ENCODE results near the gene FADS6. TPM values are rescaled to one million over a fixed set of nuclear protein-coding genes. Genes with fewer than 3 reads are reported as not detected.

FADS6 gene
- total and polyA plus RNA-seq, 2 donors (not counting 3 experiments of a cell fraction or from before 2014, with no cell fraction given) = not detected

DNA sequence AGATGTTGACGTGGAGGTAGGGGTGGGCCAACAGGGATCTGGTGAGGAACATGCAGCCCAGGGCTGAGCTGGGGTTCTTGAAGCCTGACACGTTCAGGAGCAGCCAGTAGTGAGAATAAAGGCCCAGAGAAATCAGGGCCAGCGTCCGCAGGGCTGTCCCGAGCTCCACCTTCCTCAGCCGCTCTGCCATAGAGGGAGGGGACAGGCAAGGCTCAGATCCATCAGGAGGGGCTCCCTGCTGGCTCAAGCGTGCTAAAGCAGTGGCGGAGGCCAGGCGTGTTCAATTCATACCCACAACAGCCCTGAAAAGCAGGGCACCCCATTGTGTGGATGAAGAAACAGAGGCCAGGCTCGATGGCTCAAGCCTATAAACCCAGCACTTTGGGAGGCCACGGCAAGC, 12.4 kb downstream of the FADS6 start:
- no peak overlapping the region for H2AFZ ChIP-seq (ENCODE audit: low read depth, low read length)
- H3K27me3 ChIP-seq (ENCODE audit: control insufficient read depth in 2 of 2, insufficient read depth in 2 of 2, low read length in 2 of 2) = no peaks in the 10 kb centered on the region
- POLR2A ChIA-PET = interaction anchor here (1.4 kb wide), 1 partner anchor 8 kb away, joined by 6 read pairs; the partner anchor contains the start of gene FDXR
- intact Hi-C loops (cut with micrococcal nuclease) = no loop called here
- H3K9me1 ChIP-seq (replicated peaks; ENCODE audit: control insufficient read depth, extremely low read depth, insufficient read depth, low read length) = no peaks in the 10 kb centered on the region
- H3K36me3 ChIP-seq (ENCODE audit: control insufficient read depth in 2 of 2, extremely low read depth in 1 of 2, insufficient read depth in 2 of 2, low read length in 2 of 2) = no peaks in the 10 kb centered on the region
- no peaks in the 10 kb centered on the region for H3K4me1 ChIP-seq (ENCODE audit: control insufficient read depth, extremely low read depth, insufficient read depth, low read length)
- H3K79me2 ChIP-seq (ENCODE audit: control insufficient read depth, insufficient read depth, low read length) = no peaks in the 10 kb centered on the region
- no TSS peak for BruUV-seq (replicated peaks)
- H3K9ac ChIP-seq (replicated peaks; ENCODE audit: extremely low read depth, insufficient read depth, low read length) = no peak overlapping the region
- no peak overlapping the region for H3K4me2 ChIP-seq (ENCODE audit: insufficient read depth, low read length)
- FAIRE-seq (no peak), DNase-seq (ENCODE audit: low read depth, low spot score) (no peak)
- no peaks in the 10 kb centered on the region for H4K20me1 ChIP-seq (replicated peaks; ENCODE audit: control insufficient read depth, extremely low read depth, insufficient read depth, low read length)
- no peak overlapping the region for H3K27ac ChIP-seq (ENCODE audit: insufficient read depth, low read depth, low read length)
- CTCF ChIA-PET = interaction anchor here (0.8 kb wide), 1 partner anchor 13 kb away, joined by 4 read pairs; the partner anchor contains the start of gene FADS6
- H3K9me3 ChIP-seq (replicated peaks; ENCODE audit: control insufficient read depth, insufficient read depth, low read length) = no peaks in the 10 kb centered on the region
- no peak for TF ChIP-seq JUN (IDR thresholded peaks at IDR 0.05; ENCODE audit: borderline replicate concordance, insufficient read depth, insufficient read length, low read depth)
- TF ChIP-seq POLR2A (IDR thresholded peaks at IDR 0.05; ENCODE audit: low read depth, low read length) = no peak
- no peak for TF ChIP-seq MYC (IDR thresholded peaks at IDR 0.05; ENCODE audit: low read depth, low read length)
- TF ChIP-seq EZH2 (IDR thresholded peaks at IDR 0.05; ENCODE audit: borderline replicate concordance, low read depth, low read length, severe bottlenecking) = no peak
- no peak for TF ChIP-seq GATA2 (IDR thresholded peaks at IDR 0.05; ENCODE audit: insufficient read depth, insufficient read length, low read depth, low read length)
- no peak for TF ChIP-seq POLR2AphosphoS5 (IDR thresholded peaks at IDR 0.05; ENCODE audit: insufficient read depth, low read depth, low read length)
- H3K4me3 ChIP-seq (replicated peaks in 1 of 3; ENCODE audit: insufficient read depth in 1 of 3, low read depth in 1 of 3, low read length in 3 of 3) = no peak overlapping the region
- dilution Hi-C loops (cut with MboI; ENCODE audit: extremely low pct_ligation_motif_present, low sequenced_read_pairs) = no loop called here

DNA sequence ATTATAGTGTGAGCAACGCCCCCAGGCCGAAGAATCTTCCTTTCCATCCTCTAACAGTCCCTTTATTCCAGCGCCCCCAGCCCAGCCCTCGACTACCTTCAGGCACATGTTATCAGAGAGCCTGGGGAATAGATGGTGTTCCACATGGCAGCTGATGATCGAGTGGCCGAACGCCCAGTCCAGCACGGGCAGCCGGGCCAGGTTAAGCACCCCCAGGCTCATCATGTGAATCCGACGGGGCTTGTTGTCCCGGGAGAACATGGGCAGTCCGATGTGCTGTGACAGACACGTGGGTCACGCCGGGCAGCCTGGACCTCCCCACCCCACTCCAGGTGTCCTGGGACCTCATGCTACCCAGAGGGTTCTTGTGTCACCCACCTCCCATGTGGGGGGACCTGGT, 14.1 kb downstream of the FADS6 start:
- no peak overlapping the region for H2AFZ ChIP-seq (ENCODE audit: low read depth, low read length)
- H3K27ac ChIP-seq (ENCODE audit: insufficient read depth, low read depth, low read length) = no peak overlapping the region
- no peaks in the 10 kb centered on the region for H3K36me3 ChIP-seq (ENCODE audit: control insufficient read depth in 2 of 2, extremely low read depth in 1 of 2, insufficient read depth in 2 of 2, low read length in 2 of 2)
- H3K79me2 ChIP-seq (ENCODE audit: control insufficient read depth, insufficient read depth, low read length) = no peaks in the 10 kb centered on the region
- H3K9ac ChIP-seq (replicated peaks; ENCODE audit: extremely low read depth, insufficient read depth, low read length) = no peak overlapping the region
- no peaks in the 10 kb centered on the region for H3K4me1 ChIP-seq (ENCODE audit: control insufficient read depth, extremely low read depth, insufficient read depth, low read length)
- H3K4me2 ChIP-seq (ENCODE audit: insufficient read depth, low read length) = no peak overlapping the region
- no peak for DNase-seq (ENCODE audit: low read depth, low spot score)
- H3K9me3 ChIP-seq (replicated peaks; ENCODE audit: control insufficient read depth, insufficient read depth, low read length) = no peaks in the 10 kb centered on the region
- H3K27me3 ChIP-seq (ENCODE audit: control insufficient read depth in 2 of 2, insufficient read depth in 2 of 2, low read length in 2 of 2) = no peaks in the 10 kb centered on the region
- no peaks in the 10 kb centered on the region for H4K20me1 ChIP-seq (replicated peaks; ENCODE audit: control insufficient read depth, extremely low read depth, insufficient read depth, low read length)
- ChIA-PET POLR2A (no interaction called here), CTCF (no interaction called here)
- no TSS peak for BruUV-seq (replicated peaks)
- intact Hi-C loops (cut with micrococcal nuclease) = no loop called here
- FAIRE-seq = no peak
- H3K4me3 ChIP-seq (replicated peaks in 1 of 3; ENCODE audit: insufficient read depth in 1 of 3, low read depth in 1 of 3, low read length in 3 of 3) = no peak overlapping the region
- no peaks in the 10 kb centered on the region for H3K9me1 ChIP-seq (replicated peaks; ENCODE audit: control insufficient read depth, extremely low read depth, insufficient read depth, low read length)
- dilution Hi-C loops (cut with MboI; ENCODE audit: extremely low pct_ligation_motif_present, low sequenced_read_pairs) = no loop called here
- TF ChIP-seq GATA2 (IDR thresholded peaks at IDR 0.05; ENCODE audit: insufficient read depth, insufficient read length, low read depth, low read length) (no peak), MYC (IDR thresholded peaks at IDR 0.05; ENCODE audit: low read depth, low read length) (no peak)

Data from endothelial cell of umbilical vein (primary cell).